ENCODE measurements around the gene CBLL1. TPM values are rescaled to one million over a fixed set of nuclear protein-coding genes. Genes with fewer than 3 reads are reported as not detected.

Gene CBLL1
- total RNA-seq, 1 donor from 2014 or later, result 13.7 TPM

DNA sequence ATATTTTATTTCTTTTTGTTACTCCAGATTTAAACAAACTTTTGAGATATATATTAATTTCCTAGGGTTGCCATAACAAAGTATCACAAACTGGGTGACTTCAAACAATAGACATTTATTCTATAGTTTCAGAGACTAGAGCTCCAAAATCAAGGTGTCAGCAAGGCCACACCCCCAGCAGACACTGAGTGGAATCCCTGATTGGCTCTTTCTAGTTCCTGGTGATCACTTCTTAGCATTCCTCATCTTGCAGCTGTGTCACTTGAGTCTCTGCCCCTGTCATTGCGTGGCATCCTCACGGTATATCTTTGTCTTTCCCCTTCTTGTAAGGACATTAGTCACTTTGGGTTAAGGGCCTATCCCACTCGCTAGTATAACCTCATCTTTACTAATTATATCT, 66.7 kb downstream of the CBLL1 start:
- DNase-seq (ENCODE audit: low read depth, low spot score), result no peak

Other genes with a start within 250 kb of the CBLL1 start
- gene COG5, start 180.2 kb upstream of the CBLL1 start, total RNA-seq, result 49.7 and 65.3 TPM in 2 replicates
- gene DUS4L, start 180.2 kb upstream of the CBLL1 start, total RNA-seq, result 5.7 and 8.6 TPM in 2 replicates
- gene BCAP29, start 163.9 kb upstream of the CBLL1 start, total RNA-seq, result 116 and 131 TPM in 2 replicates
- 3.0 and 3.4 TPM in 2 replicates for gene SLC26A4, start 83.3 kb upstream of the CBLL1 start, total RNA-seq
- not detected in 2 replicates for gene SLC26A3, start 59.1 kb downstream of the CBLL1 start, total RNA-seq
- 61.3 and 83.9 TPM in 2 replicates for gene DLD, start 147.0 kb downstream of the CBLL1 start, total RNA-seq